ENCODE results near the gene HIF3A. TPM values are rescaled to one million over a fixed set of nuclear protein-coding genes. Genes with fewer than 3 reads are reported as not detected.
A peak's percentile ranks its signal among the peaks of the same experiment; 100 is the strongest.

HIF3A gene
- total and polyA plus RNA-seq, 2 experiments from 2014 or later, result 54.6 to 149 TPM

GRCh38 chr19:46265217-46265828, 31.5 kb upstream of the HIF3A start:
- TF ChIP-seq CTCF (IDR thresholded peaks at IDR 0.05; ENCODE audit: poor library complexity) (peak; percentile 92), EZH2phosphoT487 (IDR thresholded peaks at IDR 0.05; ENCODE audit: low read depth, severe bottlenecking, unreplicated experiment) (no peak)
- Histone ChIP-seq H3K9me3 (ENCODE audit: low read depth) (no peaks in the 10 kb centered on the region), H4K20me1 (ENCODE audit: insufficient read depth, poor library complexity, severe bottlenecking) (no peaks in the 10 kb centered on the region), H3K4me2 (no peak overlapping the region), H3K36me3 (replicated peaks; ENCODE audit: insufficient read depth, low read depth) (no peaks in the 10 kb centered on the region), H3K27me3 (no peaks in the 10 kb centered on the region), H2AFZ (no peak overlapping the region), H3K4me3 (no peak overlapping the region), H3K79me2 (no peaks in the 10 kb centered on the region), H3K9me2 (replicated peaks; ENCODE audit: insufficient read depth) (no peaks in the 10 kb centered on the region), H3K27ac (no peak overlapping the region), H3K4me1 (ENCODE audit: insufficient read depth) (no peaks in the 10 kb centered on the region)
- 23% methylated on average over 10 of the region's 10 CpGs for WGBS (ENCODE audit: low lambda C conversion rate, missing lambda C conversion rate)
- peak; percentile 91 for DNase-seq (ENCODE audit: low spot score)

- no peaks in the 10 kb centered on the region for H3K27me3 ChIP-seq
- WGBS (ENCODE audit: low lambda C conversion rate, missing lambda C conversion rate), result 82% methylated on average over 7 of the region's 7 CpGs
- no peak overlapping the region for H3K4me3 ChIP-seq
- H3K9me3 ChIP-seq (ENCODE audit: low read depth), result no peaks in the 10 kb centered on the region
- H3K36me3 ChIP-seq (replicated peaks; ENCODE audit: insufficient read depth, low read depth), result no peaks in the 10 kb centered on the region
- no peak overlapping the region for H3K27ac ChIP-seq
- no peak overlapping the region for H3K4me2 ChIP-seq
- no peaks in the 10 kb centered on the region for H3K4me1 ChIP-seq (ENCODE audit: insufficient read depth)
- DNase-seq (ENCODE audit: low spot score), result no peak
- H4K20me1 ChIP-seq (ENCODE audit: insufficient read depth, poor library complexity, severe bottlenecking), result no peaks in the 10 kb centered on the region
- H3K79me2 ChIP-seq, result no peaks in the 10 kb centered on the region
- H2AFZ ChIP-seq, result no peak overlapping the region
- H3K9me2 ChIP-seq (replicated peaks; ENCODE audit: insufficient read depth), result no peaks in the 10 kb centered on the region
- TF ChIP-seq CTCF (IDR thresholded peaks at IDR 0.05; ENCODE audit: poor library complexity), result no peak
- TF ChIP-seq EZH2phosphoT487 (IDR thresholded peaks at IDR 0.05; ENCODE audit: low read depth, severe bottlenecking, unreplicated experiment), result no peak
- no peak for TF ChIP-seq EZH2 (IDR thresholded peaks at IDR 0.05; ENCODE audit: borderline replicate concordance)
These were observed 27.7 kb upstream of the HIF3A start for GRCh38 chr19:46269101-46269500.

- TF ChIP-seq EZH2 (IDR thresholded peaks at IDR 0.05; ENCODE audit: borderline replicate concordance) (no peak), EZH2phosphoT487 (IDR thresholded peaks at IDR 0.05; ENCODE audit: low read depth, severe bottlenecking, unreplicated experiment) (no peak), CTCF (IDR thresholded peaks at IDR 0.05; ENCODE audit: poor library complexity) (no peak)
- no peaks in the 10 kb centered on the region for H3K27me3 ChIP-seq
These were observed 26.2 kb upstream of the HIF3A start for GRCh38 chr19:46270521-46271256.

More at GRCh38 chr19:46270521-46271256, 26.2 kb upstream of the HIF3A start:
- Histone ChIP-seq H3K9me2 (replicated peaks; ENCODE audit: insufficient read depth) (no peaks in the 10 kb centered on the region), H4K20me1 (ENCODE audit: insufficient read depth, poor library complexity, severe bottlenecking) (no peaks in the 10 kb centered on the region), H2AFZ (peak overlapping the region; percentile 37), H3K27ac (peak overlapping the region; percentile 74), H3K79me2 (no peaks in the 10 kb centered on the region), H3K36me3 (replicated peaks; ENCODE audit: insufficient read depth, low read depth) (no peaks in the 10 kb centered on the region), H3K4me3 (no peak overlapping the region), H3K4me2 (peak overlapping the region; percentile 12), H3K9me3 (ENCODE audit: low read depth) (no peaks in the 10 kb centered on the region), H3K4me1 (ENCODE audit: insufficient read depth) (no peaks in the 10 kb centered on the region)
- no peak for DNase-seq (ENCODE audit: low spot score)
- 40% methylated on average over 17 of the region's 17 CpGs for WGBS (ENCODE audit: low lambda C conversion rate, missing lambda C conversion rate)

Data from hepatocyte (in vitro differentiated cells).